ENCODE results near the gene ASTN2.

- TF ChIP-seq CTCF (IDR thresholded peaks at IDR 0.05) = no peak
- TF ChIP-seq CHD4 (IDR thresholded peaks at IDR 0.05; ENCODE audit: borderline replicate concordance) = no peak
Measured at GRCh38 chr9:116941266-116941665, 473.6 kb downstream of the ASTN2 start.
